Measurements from ENCODE around the gene ANXA9.

The ANXA9 gene

DNA sequence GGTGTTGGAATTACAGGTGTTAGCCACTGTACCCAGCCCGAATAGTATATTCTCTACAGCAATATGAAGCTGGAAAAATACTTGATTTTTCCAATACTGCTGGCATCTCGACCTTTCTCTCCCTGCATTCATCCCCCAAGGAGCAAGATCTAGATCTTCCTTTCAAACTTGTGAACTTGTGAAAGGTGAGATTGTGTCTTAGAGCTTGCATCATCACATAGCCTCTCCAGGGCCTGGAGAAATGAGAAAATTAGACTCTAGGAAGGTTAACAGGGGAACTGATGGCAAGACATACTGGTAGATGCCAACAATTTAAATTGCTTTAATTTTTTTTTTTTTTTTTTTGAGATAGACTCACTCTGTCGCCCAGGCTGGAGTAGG is 28.2 kb downstream of the ANXA9 start:
- TF ChIP-seq, protein P1, sequence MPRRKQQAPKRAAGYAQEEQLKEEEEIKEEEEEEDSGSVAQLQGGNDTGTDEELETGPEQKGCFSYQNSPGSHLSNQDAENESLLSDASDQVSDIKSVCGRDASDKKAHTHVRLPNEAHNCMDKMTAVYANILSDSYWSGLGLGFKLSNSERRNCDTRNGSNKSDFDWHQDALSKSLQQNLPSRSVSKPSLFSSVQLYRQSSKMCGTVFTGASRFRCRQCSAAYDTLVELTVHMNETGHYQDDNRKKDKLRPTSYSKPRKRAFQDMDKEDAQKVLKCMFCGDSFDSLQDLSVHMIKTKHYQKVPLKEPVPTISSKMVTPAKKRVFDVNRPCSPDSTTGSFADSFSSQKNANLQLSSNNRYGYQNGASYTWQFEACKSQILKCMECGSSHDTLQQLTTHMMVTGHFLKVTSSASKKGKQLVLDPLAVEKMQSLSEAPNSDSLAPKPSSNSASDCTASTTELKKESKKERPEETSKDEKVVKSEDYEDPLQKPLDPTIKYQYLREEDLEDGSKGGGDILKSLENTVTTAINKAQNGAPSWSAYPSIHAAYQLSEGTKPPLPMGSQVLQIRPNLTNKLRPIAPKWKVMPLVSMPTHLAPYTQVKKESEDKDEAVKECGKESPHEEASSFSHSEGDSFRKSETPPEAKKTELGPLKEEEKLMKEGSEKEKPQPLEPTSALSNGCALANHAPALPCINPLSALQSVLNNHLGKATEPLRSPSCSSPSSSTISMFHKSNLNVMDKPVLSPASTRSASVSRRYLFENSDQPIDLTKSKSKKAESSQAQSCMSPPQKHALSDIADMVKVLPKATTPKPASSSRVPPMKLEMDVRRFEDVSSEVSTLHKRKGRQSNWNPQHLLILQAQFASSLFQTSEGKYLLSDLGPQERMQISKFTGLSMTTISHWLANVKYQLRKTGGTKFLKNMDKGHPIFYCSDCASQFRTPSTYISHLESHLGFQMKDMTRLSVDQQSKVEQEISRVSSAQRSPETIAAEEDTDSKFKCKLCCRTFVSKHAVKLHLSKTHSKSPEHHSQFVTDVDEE (CRISPR knock-in tag; IDR thresholded peaks at IDR 0.05): no peak
- TF ChIP-seq TCF4 (CRISPR knock-in tag; IDR thresholded peaks at IDR 0.05; ENCODE audit: borderline replicate concordance) (no peak), ZC3H10 (CRISPR knock-in tag; IDR thresholded peaks at IDR 0.05) (no peak), ISL1 (CRISPR knock-in tag; IDR thresholded peaks at IDR 0.05) (no peak), TOX (CRISPR knock-in tag; IDR thresholded peaks at IDR 0.05; ENCODE audit: borderline replicate concordance) (no peak), ZNF70 (CRISPR knock-in tag; IDR thresholded peaks at IDR 0.05) (no peak), GLIS3 (CRISPR knock-in tag; IDR thresholded peaks at IDR 0.05) (no peak)
- TF ChIP-seq, protein P2, sequence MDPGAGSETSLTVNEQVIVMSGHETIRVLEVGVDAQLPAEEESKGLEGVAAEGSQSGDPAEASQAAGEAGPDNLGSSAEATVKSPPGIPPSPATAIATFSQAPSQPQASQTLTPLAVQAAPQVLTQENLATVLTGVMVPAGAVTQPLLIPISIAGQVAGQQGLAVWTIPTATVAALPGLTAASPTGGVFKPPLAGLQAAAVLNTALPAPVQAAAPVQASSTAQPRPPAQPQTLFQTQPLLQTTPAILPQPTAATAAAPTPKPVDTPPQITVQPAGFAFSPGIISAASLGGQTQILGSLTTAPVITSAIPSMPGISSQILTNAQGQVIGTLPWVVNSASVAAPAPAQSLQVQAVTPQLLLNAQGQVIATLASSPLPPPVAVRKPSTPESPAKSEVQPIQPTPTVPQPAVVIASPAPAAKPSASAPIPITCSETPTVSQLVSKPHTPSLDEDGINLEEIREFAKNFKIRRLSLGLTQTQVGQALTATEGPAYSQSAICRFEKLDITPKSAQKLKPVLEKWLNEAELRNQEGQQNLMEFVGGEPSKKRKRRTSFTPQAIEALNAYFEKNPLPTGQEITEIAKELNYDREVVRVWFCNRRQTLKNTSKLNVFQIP (CRISPR knock-in tag; IDR thresholded peaks at IDR 0.05; ENCODE audit: borderline replicate concordance, low read depth): no peak
- ATAC-seq: no peak

DNA sequence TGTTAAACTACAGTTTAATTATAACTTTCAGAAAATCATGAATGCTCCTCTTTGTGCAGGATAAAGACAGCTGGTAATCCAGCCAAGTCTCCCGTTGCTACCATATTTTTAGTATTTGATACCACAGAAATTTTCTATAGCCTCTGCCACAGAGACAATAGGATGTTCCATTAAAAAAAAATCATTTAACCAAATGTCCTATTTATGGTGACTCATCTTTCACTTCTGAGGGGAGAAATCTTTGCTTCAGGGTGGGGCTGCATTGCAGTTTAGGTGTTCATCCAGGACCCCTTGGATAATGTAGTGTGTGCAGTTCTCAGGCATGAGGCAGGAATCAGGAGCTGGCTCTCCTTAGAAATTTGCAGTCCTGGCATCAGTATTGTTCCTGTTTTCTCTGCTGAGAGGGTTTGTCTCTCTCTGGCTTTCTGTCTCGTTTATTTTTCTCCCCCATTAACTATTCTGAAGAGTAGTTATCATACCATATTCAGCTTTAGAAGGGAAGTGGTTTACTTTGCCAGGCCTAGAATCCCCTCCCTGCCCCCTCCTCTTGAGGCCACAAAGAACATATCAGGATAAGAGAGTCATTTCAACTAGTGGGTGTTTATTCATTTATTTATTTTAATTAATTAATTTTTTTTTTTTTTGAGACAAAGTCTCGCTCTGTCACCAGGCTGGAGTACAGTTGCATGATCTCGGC is 29.2 kb downstream of the ANXA9 start:
- TF ChIP-seq ZNF8 (CRISPR knock-in tag; IDR thresholded peaks at IDR 0.05) (no peak), TOX (CRISPR knock-in tag; IDR thresholded peaks at IDR 0.05; ENCODE audit: borderline replicate concordance) (no peak), CSDC2 (CRISPR knock-in tag; IDR thresholded peaks at IDR 0.05) (no peak), OSR1 (CRISPR knock-in tag; IDR thresholded peaks at IDR 0.05) (no peak), ZC3H10 (CRISPR knock-in tag; IDR thresholded peaks at IDR 0.05) (no peak), ZFP3 (CRISPR knock-in tag; IDR thresholded peaks at IDR 0.05) (no peak), PPARA (CRISPR knock-in tag; IDR thresholded peaks at IDR 0.05; ENCODE audit: borderline replicate concordance) (no peak), ZNF565 (CRISPR knock-in tag; conservative IDR thresholded peaks at IDR 0.05; ENCODE audit: low read depth) (no peak), ISL1 (CRISPR knock-in tag; IDR thresholded peaks at IDR 0.05) (no peak), GLIS3 (CRISPR knock-in tag; IDR thresholded peaks at IDR 0.05) (no peak)
- TF ChIP-seq, protein P3, sequence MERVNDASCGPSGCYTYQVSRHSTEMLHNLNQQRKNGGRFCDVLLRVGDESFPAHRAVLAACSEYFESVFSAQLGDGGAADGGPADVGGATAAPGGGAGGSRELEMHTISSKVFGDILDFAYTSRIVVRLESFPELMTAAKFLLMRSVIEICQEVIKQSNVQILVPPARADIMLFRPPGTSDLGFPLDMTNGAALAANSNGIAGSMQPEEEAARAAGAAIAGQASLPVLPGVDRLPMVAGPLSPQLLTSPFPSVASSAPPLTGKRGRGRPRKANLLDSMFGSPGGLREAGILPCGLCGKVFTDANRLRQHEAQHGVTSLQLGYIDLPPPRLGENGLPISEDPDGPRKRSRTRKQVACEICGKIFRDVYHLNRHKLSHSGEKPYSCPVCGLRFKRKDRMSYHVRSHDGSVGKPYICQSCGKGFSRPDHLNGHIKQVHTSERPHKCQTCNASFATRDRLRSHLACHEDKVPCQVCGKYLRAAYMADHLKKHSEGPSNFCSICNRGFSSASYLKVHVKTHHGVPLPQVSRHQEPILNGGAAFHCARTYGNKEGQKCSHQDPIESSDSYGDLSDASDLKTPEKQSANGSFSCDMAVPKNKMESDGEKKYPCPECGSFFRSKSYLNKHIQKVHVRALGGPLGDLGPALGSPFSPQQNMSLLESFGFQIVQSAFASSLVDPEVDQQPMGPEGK (CRISPR knock-in tag; IDR thresholded peaks at IDR 0.05; ENCODE audit: borderline replicate concordance): no peak
- TF ChIP-seq, protein P4, sequence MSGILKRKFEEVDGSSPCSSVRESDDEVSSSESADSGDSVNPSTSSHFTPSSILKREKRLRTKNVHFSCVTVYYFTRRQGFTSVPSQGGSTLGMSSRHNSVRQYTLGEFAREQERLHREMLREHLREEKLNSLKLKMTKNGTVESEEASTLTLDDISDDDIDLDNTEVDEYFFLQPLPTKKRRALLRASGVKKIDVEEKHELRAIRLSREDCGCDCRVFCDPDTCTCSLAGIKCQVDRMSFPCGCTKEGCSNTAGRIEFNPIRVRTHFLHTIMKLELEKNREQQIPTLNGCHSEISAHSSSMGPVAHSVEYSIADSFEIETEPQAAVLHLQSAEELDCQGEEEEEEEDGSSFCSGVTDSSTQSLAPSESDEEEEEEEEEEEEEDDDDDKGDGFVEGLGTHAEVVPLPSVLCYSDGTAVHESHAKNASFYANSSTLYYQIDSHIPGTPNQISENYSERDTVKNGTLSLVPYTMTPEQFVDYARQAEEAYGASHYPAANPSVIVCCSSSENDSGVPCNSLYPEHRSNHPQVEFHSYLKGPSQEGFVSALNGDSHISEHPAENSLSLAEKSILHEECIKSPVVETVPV (CRISPR knock-in tag; IDR thresholded peaks at IDR 0.05): no peak
- TF ChIP-seq, protein P2 (CRISPR knock-in tag; IDR thresholded peaks at IDR 0.05; ENCODE audit: borderline replicate concordance, low read depth): no peak
- ATAC-seq: no peak

DNA sequence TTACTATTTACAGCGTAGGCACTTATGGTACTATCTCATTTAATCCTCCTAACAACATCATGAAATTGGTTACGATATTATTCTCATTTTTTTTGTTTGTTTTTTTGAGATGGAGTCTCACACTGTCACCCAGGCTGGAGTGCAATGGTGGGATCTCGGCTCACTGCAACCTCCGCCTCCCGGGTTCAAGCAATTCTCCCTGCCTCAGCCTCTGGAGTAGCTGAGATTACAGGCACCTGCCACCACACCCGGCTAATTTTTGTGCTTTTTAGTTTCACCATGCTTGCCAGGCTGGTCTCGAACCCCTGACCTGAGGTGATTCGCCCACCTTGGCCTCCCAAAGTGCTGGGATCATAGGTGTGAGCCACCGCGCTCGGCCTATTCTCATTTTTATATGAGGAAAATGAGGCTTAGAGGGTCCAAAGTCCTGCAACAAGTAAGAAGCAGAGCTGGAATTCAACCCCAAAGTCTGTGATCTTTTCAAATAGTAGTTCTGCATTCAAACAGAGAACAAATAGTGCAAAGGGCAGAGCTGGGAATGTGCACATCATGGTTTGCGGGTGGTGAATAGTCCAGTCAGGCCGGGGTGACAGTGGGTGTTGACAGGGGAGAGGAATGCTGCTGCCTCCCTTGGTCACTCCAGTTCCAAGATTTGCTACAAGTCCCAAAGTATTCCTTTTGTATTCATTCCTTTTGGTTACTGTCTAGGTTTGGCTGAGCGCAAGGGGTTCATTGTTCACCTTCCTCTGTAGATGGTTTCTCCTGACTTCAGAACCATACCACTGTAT is 30.8 kb downstream of the ANXA9 start:
- TF ChIP-seq ZC3H10 (CRISPR knock-in tag; IDR thresholded peaks at IDR 0.05): no peak
- TF ChIP-seq, protein P2 (CRISPR knock-in tag; IDR thresholded peaks at IDR 0.05; ENCODE audit: borderline replicate concordance, low read depth): no peak
- TF ChIP-seq, protein P4 (CRISPR knock-in tag; IDR thresholded peaks at IDR 0.05): no peak
- TF ChIP-seq ZFP3 (CRISPR knock-in tag; IDR thresholded peaks at IDR 0.05): no peak
- no peak for TF ChIP-seq TOX (CRISPR knock-in tag; IDR thresholded peaks at IDR 0.05; ENCODE audit: borderline replicate concordance)
- TF ChIP-seq BACH2 (CRISPR knock-in tag; IDR thresholded peaks at IDR 0.05; ENCODE audit: borderline replicate concordance): no peak
- no peak for TF ChIP-seq ESRRG (CRISPR knock-in tag; IDR thresholded peaks at IDR 0.05)
- TF ChIP-seq, protein P3 (CRISPR knock-in tag; IDR thresholded peaks at IDR 0.05; ENCODE audit: borderline replicate concordance): no peak
- no peak for ATAC-seq
